Activated CD4-positive, alpha-beta memory T cell treated with anti-CD3 and anti-CD28 coated beads, Interleukin-2, amount 10 ng/mL, durations not matched to agents 7 days and 5 days (primary cell): ENCODE results near the gene OR4K14. TPM values are rescaled to one million over a fixed set of nuclear protein-coding genes. Genes with fewer than 3 reads are reported as not detected.

ENCODE experiments used
- CTCF ChIA-PET: fragments of 350-600 bp; sonication (Branson Sonifier 250); formaldehyde crosslinking; loops from one replicate; lab custom pipeline; 2021; ENCODE audit warnings: antibody characterized with exemption, inconsistent platforms; lab: Charles Lee
- POLR2A ChIA-PET: fragments of 350-600 bp; sonication (Branson Sonifier 250); formaldehyde crosslinking; loops from one replicate; lab custom pipeline; 2021; ENCODE audit warnings: antibody characterized with exemption; lab: Charles Lee
- DNase-seq: peaks from one replicate; pipeline ENCODE4 v3.0.0-alpha.2; 2020
- H3K27ac Mint-ChIP-seq: one replicate; pipeline ENCODE4 v1.8.0; 2021; ENCODE audit warnings: mild to moderate bottlenecking, mixed read lengths
- H3K27me3 Mint-ChIP-seq: one replicate; pipeline ENCODE4 v1.8.0; 2021; ENCODE audit warnings: mixed read lengths
- H3K36me3 Mint-ChIP-seq: one replicate; pipeline ENCODE4 v1.8.0; 2021; ENCODE audit warnings: low read depth, mixed read lengths
- H3K4me1 Mint-ChIP-seq: one replicate; pipeline ENCODE4 v1.8.0; 2021; ENCODE audit warnings: mixed read lengths
- H3K4me3 Mint-ChIP-seq: one replicate; pipeline ENCODE4 v1.8.0; 2021; ENCODE audit warnings: mild to moderate bottlenecking, mixed read lengths
- H3K9me3 Mint-ChIP-seq: one replicate; pipeline ENCODE4 v1.8.0; 2021; ENCODE audit warnings: mixed read lengths
- total RNA-seq, 2 experiments: library from RNA; stranded (reverse); gene quantifications; one replicate each; pipeline ENCODE4 v1.2.3, GENCODE V29; 2021

Gene OR4K14, protein sequence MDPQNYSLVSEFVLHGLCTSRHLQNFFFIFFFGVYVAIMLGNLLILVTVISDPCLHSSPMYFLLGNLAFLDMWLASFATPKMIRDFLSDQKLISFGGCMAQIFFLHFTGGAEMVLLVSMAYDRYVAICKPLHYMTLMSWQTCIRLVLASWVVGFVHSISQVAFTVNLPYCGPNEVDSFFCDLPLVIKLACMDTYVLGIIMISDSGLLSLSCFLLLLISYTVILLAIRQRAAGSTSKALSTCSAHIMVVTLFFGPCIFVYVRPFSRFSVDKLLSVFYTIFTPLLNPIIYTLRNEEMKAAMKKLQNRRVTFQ
- not detected for total RNA-seq

DNA sequence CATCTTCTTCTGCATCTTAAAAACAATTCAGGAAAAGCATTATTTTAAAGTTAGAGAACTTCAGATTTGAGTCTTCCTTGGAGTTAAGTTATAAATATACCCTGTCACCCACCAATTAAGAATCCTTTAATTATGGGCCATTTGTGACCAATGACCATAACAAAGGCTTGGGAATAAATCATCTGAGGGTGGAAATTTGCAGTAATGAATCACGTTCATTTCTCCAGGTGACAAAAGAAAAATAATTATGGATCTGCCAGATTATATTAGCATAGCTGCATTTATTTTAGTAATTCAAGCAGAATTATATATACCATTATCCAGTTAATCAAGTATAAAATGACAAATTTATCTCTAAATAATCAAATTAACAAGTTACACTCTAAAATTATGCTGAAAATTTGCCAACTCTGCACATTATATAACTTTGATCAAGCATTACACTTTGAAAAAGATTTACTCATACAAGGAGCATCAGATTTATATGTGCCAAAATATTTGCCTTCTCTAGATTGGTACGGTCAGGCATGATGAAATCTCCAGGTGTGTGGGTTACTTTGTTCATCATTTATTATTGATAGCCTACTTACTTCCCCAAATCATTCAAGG, at the start of gene OR4K14:
TSS of gene OR4K14 (minus strand) at position 51 of the 609 bp plus-strand sequence. CDS start 4,114 bp downstream, outside the sequence.
- Mint-ChIP-seq H3K36me3 (no peaks in the 10 kb centered on the region), H3K27me3 (no peaks in the 10 kb centered on the region), H3K4me3 (no peak within 1 kb of the TSS), H3K4me1 (no peaks in the 10 kb centered on the region), H3K27ac (no peak within 1 kb of the TSS), H3K9me3 (no peaks in the 10 kb centered on the region)
- no peak for DNase-seq
- ChIA-PET POLR2A (no interaction called here), CTCF (no interaction called here)

GRCh38 chr14:20059745-20060144, 40.6 kb upstream of the OR4K14 start, which contains the start of gene OR4L1:
Gene OR4L1 (plus strand): TSS chr14:20060045. CDS start chr14:20060045, 0 bp downstream.
- CTCF ChIA-PET, result no interaction called here
- H3K36me3 Mint-ChIP-seq, result no peaks in the 10 kb centered on the region
- H3K4me3 Mint-ChIP-seq, result no peak within 1 kb of the TSS
- no peaks in the 10 kb centered on the region for H3K9me3 Mint-ChIP-seq
- no peaks in the 10 kb centered on the region for H3K27me3 Mint-ChIP-seq
- no peak for DNase-seq
- no peak within 1 kb of the TSS for H3K27ac Mint-ChIP-seq
- H3K4me1 Mint-ChIP-seq, result no peaks in the 10 kb centered on the region
- POLR2A ChIA-PET, result no interaction called here

DNA sequence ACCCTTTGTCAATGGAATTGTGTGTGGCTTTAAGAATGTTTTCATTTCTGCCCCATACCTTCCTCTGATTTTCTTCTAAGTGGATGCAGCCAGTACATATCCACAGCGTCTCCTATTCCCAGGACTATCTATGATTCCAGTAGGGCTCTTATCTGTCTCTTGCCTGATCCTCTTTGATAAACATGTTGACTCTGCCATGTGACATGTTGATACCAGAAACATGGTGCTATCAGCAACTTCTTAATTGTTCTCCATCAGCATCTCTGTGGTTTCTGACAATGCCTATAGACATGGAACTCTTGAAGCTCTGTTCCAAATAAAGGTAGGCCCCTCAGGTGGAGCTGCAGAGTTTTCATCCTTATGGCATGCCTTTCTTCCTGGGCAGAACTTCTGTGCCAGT, 29.1 kb upstream of the OR4K14 start:
- Mint-ChIP-seq H3K27me3 (no peaks in the 10 kb centered on the region), H3K9me3 (no peaks in the 10 kb centered on the region), H3K36me3 (no peaks in the 10 kb centered on the region), H3K4me3 (no peak overlapping the region), H3K4me1 (no peaks in the 10 kb centered on the region), H3K27ac (no peak overlapping the region)
- ChIA-PET POLR2A (no interaction called here), CTCF (no interaction called here)
- DNase-seq, result no peak

GRCh38 chr14:20044243-20044642, 25.1 kb upstream of the OR4K14 start:
- POLR2A ChIA-PET, result no interaction called here
- no peaks in the 10 kb centered on the region for H3K36me3 Mint-ChIP-seq
- no peaks in the 10 kb centered on the region for H3K4me1 Mint-ChIP-seq
- H3K4me3 Mint-ChIP-seq, result no peak overlapping the region
- no peaks in the 10 kb centered on the region for H3K27me3 Mint-ChIP-seq
- H3K27ac Mint-ChIP-seq, result no peak overlapping the region
- CTCF ChIA-PET, result no interaction called here
- DNase-seq, result no peak
- H3K9me3 Mint-ChIP-seq, result peaks cover 7% of the 10 kb centered on the region

GRCh38 chr14:20035938-20036337, 16.8 kb upstream of the OR4K14 start, which contains the start of gene OR4K13:
Gene OR4K13 (minus strand): TSS chr14:20036038. CDS start chr14:20034758, 1,280 bp downstream.
- Mint-ChIP-seq H3K4me1 (no peaks in the 10 kb centered on the region), H3K4me3 (no peak within 1 kb of the TSS), H3K27me3 (no peaks in the 10 kb centered on the region), H3K9me3 (peaks cover 3% of the 10 kb centered on the region), H3K36me3 (no peaks in the 10 kb centered on the region), H3K27ac (no peak within 1 kb of the TSS)
- ChIA-PET POLR2A (no interaction called here), CTCF (no interaction called here)
- no peak for DNase-seq

DNA sequence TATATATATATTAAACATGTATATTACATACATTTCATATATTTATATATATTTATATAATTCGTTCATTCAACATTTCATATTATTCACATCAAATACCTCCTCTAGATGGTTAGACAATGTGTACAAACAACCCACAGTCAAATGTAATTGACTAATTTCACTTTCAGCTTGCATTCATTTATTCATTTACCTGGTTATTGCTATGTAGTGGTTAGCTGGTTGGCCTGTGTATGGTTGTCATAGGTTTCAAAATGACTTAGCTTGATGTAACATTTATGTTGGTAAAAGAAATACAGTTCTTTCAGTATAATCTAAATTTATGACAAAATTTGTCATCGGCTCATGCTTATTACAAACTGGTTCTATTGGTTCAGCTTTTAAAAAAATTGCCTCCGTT, 16.3 kb upstream of the OR4K14 start:
- ChIA-PET POLR2A (no interaction called here), CTCF (no interaction called here)
- no peaks in the 10 kb centered on the region for H3K27me3 Mint-ChIP-seq
- H3K4me1 Mint-ChIP-seq, result no peaks in the 10 kb centered on the region
- H3K9me3 Mint-ChIP-seq, result peaks cover 3% of the 10 kb centered on the region
- no peak overlapping the region for H3K4me3 Mint-ChIP-seq
- no peak overlapping the region for H3K27ac Mint-ChIP-seq
- DNase-seq, result no peak
- H3K36me3 Mint-ChIP-seq, result no peaks in the 10 kb centered on the region

DNA sequence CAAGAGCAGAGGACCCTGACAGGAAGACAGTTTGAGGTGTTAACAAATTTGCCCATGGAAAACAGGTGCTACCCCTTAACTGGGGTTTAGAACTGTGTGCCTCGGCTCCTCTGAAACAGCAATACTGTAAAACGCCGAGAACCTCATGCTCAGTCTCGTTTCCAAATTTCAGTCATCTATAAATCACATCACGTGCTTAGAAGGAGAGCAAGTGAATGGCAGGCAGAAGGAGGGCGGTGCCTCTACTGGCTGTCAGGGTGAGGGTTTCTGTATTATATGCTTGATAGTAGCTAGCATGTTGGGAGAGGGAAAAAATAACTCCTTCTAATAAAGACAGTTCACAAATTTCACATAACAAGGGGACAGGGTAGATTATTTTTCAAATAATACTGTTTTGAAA, 12.0 kb upstream of the OR4K14 start:
- ChIA-PET CTCF (no interaction called here), POLR2A (no interaction called here)
- no peak overlapping the region for H3K4me3 Mint-ChIP-seq

GRCh38 chr14:20008156-20008555, 11.0 kb downstream of the OR4K14 start:
- H3K27me3 Mint-ChIP-seq, result no peaks in the 10 kb centered on the region
- peaks cover 6% of the 10 kb centered on the region for H3K9me3 Mint-ChIP-seq
- H3K27ac Mint-ChIP-seq, result no peak overlapping the region
- no peaks in the 10 kb centered on the region for H3K36me3 Mint-ChIP-seq
- DNase-seq, result no peak
- ChIA-PET CTCF (no interaction called here), POLR2A (no interaction called here)
- H3K4me3 Mint-ChIP-seq, result no peak overlapping the region
- no peaks in the 10 kb centered on the region for H3K4me1 Mint-ChIP-seq

More for the DNA sequence above, 12.0 kb upstream of the OR4K14 start:
- no peaks in the 10 kb centered on the region for H3K36me3 Mint-ChIP-seq
- H3K9me3 Mint-ChIP-seq, result peaks cover 3% of the 10 kb centered on the region
- H3K27ac Mint-ChIP-seq, result no peak overlapping the region
- no peaks in the 10 kb centered on the region for H3K4me1 Mint-ChIP-seq
- no peak for DNase-seq
- H3K27me3 Mint-ChIP-seq, result no peaks in the 10 kb centered on the region

GRCh38 chr14:20002319-20002718, 16.8 kb downstream of the OR4K14 start:
- H3K36me3 Mint-ChIP-seq, result no peaks in the 10 kb centered on the region
- no peaks in the 10 kb centered on the region for H3K27me3 Mint-ChIP-seq
- DNase-seq, result no peak
- H3K27ac Mint-ChIP-seq, result no peak overlapping the region
- H3K4me3 Mint-ChIP-seq, result no peak overlapping the region
- CTCF ChIA-PET, result no interaction called here
- H3K4me1 Mint-ChIP-seq, result no peaks in the 10 kb centered on the region
- POLR2A ChIA-PET, result no interaction called here
- H3K9me3 Mint-ChIP-seq, result peaks cover 6% of the 10 kb centered on the region

DNA sequence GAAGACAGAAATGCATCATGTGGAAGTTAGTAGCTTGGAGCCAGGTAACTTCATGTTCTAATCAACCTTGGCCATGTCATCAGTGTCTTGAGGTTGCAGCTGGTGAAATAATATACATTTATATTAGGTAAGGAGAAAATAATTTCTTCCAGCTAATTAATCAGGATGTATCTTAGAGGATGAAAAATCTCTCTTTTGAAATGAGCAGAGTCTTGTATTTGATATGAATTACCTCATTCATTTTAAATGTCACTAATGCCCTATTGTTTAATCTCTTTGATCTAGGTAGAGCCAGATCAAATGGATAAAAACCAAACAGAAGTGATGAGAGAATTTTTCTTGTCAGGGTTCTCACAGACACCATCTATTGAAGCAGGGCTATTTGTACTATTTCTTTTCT, 17.2 kb downstream of the OR4K14 start, which contains the start of gene OR4Q2:
TSS of gene OR4Q2 (plus strand) at position 301 of the 400 bp plus-strand sequence.
- H3K27ac Mint-ChIP-seq, result no peak within 1 kb of the TSS
- no peaks in the 10 kb centered on the region for H3K4me1 Mint-ChIP-seq
- POLR2A ChIA-PET, result no interaction called here
- no peaks in the 10 kb centered on the region for H3K36me3 Mint-ChIP-seq
- H3K9me3 Mint-ChIP-seq, result peaks cover 4% of the 10 kb centered on the region
- H3K4me3 Mint-ChIP-seq, result no peak within 1 kb of the TSS
- CTCF ChIA-PET, result no interaction called here
- DNase-seq, result no peak
- no peaks in the 10 kb centered on the region for H3K27me3 Mint-ChIP-seq

- peaks cover 9% of the 10 kb centered on the region for H3K9me3 Mint-ChIP-seq
- H3K36me3 Mint-ChIP-seq, result no peaks in the 10 kb centered on the region
- DNase-seq, result no peak
- no peak overlapping the region for H3K27ac Mint-ChIP-seq
- CTCF ChIA-PET, result no interaction called here
- no peak overlapping the region for H3K4me3 Mint-ChIP-seq
- POLR2A ChIA-PET, result no interaction called here
- no peaks in the 10 kb centered on the region for H3K27me3 Mint-ChIP-seq
- H3K4me1 Mint-ChIP-seq, result no peaks in the 10 kb centered on the region
Observed at GRCh38 chr14:19993438-19993837, 25.7 kb downstream of the OR4K14 start.

DNA sequence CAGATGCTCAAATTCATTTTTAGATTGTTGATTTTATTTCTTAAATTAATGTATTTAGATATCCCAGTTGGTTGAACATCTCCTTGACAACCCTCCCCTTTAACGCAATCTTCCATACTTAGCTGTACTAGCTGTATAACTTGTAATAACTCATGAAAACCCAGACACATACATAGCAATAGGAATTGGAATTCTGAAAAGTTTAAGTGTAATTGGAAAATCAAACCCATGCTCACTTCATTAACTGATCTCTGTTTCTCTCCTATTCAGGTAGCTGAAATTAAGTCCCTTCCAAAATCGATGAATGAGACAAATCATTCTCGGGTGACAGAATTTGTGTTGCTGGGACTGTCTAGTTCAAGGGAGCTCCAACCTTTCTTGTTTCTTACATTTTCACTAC, 43.8 kb downstream of the OR4K14 start, which contains the start of gene OR4K15:
TSS of gene OR4K15 (plus strand) at position 301 of the 400 bp plus-strand sequence. CDS start at position 301, 0 bp downstream.
- Mint-ChIP-seq H3K36me3 (no peaks in the 10 kb centered on the region), H3K27me3 (no peaks in the 10 kb centered on the region), H3K9me3 (no peaks in the 10 kb centered on the region), H3K27ac (no peak within 1 kb of the TSS), H3K4me1 (peaks cover 11% of the 10 kb centered on the region), H3K4me3 (no peak within 1 kb of the TSS)
- DNase-seq, result no peak
- ChIA-PET POLR2A (no interaction called here), CTCF (no interaction called here)

- DNase-seq, result peak; percentile 19
- ChIA-PET CTCF (no interaction called here), POLR2A (no interaction called here)
- Mint-ChIP-seq H3K36me3 (no peaks in the 10 kb centered on the region), H3K27me3 (no peaks in the 10 kb centered on the region), H3K9me3 (no peaks in the 10 kb centered on the region), H3K4me3 (no peak overlapping the region), H3K4me1 (peaks cover 11% of the 10 kb centered on the region), H3K27ac (no peak overlapping the region)
Observed at GRCh38 chr14:19974844-19975243, 44.3 kb downstream of the OR4K14 start.
